Measurements from ENCODE around the gene MRPL27.

- TF ChIP-seq CTCF (IDR thresholded peaks at IDR 0.05 in 8 of 11, conservative IDR thresholded peaks at IDR 0.05 in 3 of 11) (no peak), POLR2A (IDR thresholded peaks at IDR 0.05) (no peak)
Measured at GRCh38 chr17:50365649-50366393, 7.2 kb downstream of the MRPL27 start.

Measured in spleen (tissue), 7 donors.